Kidney (tissue), 14 donors: Measurements from ENCODE around the gene RABL2B. TPM values are rescaled to one million over a fixed set of nuclear protein-coding genes. Genes with fewer than 3 reads are reported as not detected.
A peak's percentile ranks its signal among the peaks of the same experiment; 100 is the strongest.

Source experiments
- DNase-seq, 5 donors: peaks; one replicate each; pipeline ENCODE4 v3.0.0-alpha.2; 2013 to 2020
- FAIRE-seq: peaks from 2 replicates; lab custom pipeline; 2012; peaks lifted over from hg19 to GRCh38; lab: Jason Lieb, UNC
- H3K27ac ChIP-seq, 2 donors: one replicate each; pipeline ENCODE4 v1.7.0; 2013; ENCODE audit warnings: low read depth in 2 of 2, low read length in 2 of 2, inconsistent platforms in 1 of 2
- H3K27me3 ChIP-seq: one replicate; pipeline ENCODE4 v1.7.1; 2013; ENCODE audit warnings: low read length, inconsistent platforms; ENCODE audit not compliant: control insufficient read depth, insufficient read depth
- H3K36me3 ChIP-seq, 3 donors: one replicate each; pipeline versions ENCODE4 v1.7.0 to v1.7.1; 2013; ENCODE audit warnings: low read length in 3 of 3, control low read depth in 1 of 3, inconsistent platforms in 1 of 3; ENCODE audit not compliant: insufficient read depth in 3 of 3, control insufficient read depth in 2 of 3
- H3K4me1 ChIP-seq, 3 donors: one replicate each; pipeline versions ENCODE4 v1.7.0 to v1.7.1; 2013; ENCODE audit warnings: low read length in 3 of 3, inconsistent platforms in 1 of 3, low read depth in 1 of 3; ENCODE audit not compliant: control insufficient read depth in 2 of 3, insufficient read depth in 2 of 3
- H3K4me3 ChIP-seq, 3 donors: one replicate each; pipeline versions ENCODE4 v1.7.0 to v1.8.1; 2013; ENCODE audit warnings: low read length in 3 of 3, control low read depth in 1 of 3, inconsistent platforms in 1 of 3
- H3K9ac ChIP-seq, 3 donors: one replicate each; pipeline versions ENCODE4 v1.7.0 to v1.7.1; 2013; ENCODE audit warnings: low read length in 3 of 3, control low read depth in 1 of 3, inconsistent platforms in 1 of 3
- H3K9me3 ChIP-seq, 3 donors: one replicate each; pipeline versions ENCODE4 v1.7.0 to v1.7.1; 2013; ENCODE audit warnings: low read length in 3 of 3, control low read depth in 1 of 3, inconsistent platforms in 1 of 3; ENCODE audit not compliant: control insufficient read depth in 2 of 3, insufficient read depth in 1 of 3
- intact Hi-C: fragments of 100-400 bp; cut with DNase I; formaldehyde crosslinking; loops from one replicate; pipeline ENCODE4 v1.11.1; 2022
- polyA plus RNA-seq: library from polyadenylated mRNA; stranded (reverse); fragments of 350-450 nt; fragmentation: Illumina TruSeq; extraction: RNeasy Lipid Tissue Mini Kit (QIAGEN cat#74804); gene quantifications from one replicate; pipeline ENCODE4 v1.2.3, GENCODE V29; 2014; ENCODE audit warnings: low read depth, low replicate concordance; ENCODE audit not compliant: insufficient read depth
- total RNA-seq: library from RNA; stranded (reverse); fragmentation: NEBNext Ultra II Directional; extraction: Animal tissue kit (Norgen Biotek cat#: 25700); gene quantifications from one replicate; pipeline ENCODE4 v1.2.1, GENCODE V29; 2021
- TF ChIP-seq, protein P1 (sequence below): IDR thresholded peaks from 3 replicates; pipeline ENCODE4 v1.5.1; 2012; ENCODE audit warnings: mild to moderate bottlenecking, moderate library complexity, borderline replicate concordance; ENCODE audit not compliant: insufficient read depth; ENCODE audit errors: extremely low read depth
- donor health status: control.
- donor health status: control.
- donor health status: control.
- donor health status: control.
- donor health status: control.
- donor health status: DM: yes; HTN: yes; CAD: no.
- donor health status: Normal renal cell carcinoma (clear cell type).

The RABL2B gene
- total and polyA plus RNA-seq, 2 donors from 2014 or later = 26.2 to 43.5 TPM

DNA sequence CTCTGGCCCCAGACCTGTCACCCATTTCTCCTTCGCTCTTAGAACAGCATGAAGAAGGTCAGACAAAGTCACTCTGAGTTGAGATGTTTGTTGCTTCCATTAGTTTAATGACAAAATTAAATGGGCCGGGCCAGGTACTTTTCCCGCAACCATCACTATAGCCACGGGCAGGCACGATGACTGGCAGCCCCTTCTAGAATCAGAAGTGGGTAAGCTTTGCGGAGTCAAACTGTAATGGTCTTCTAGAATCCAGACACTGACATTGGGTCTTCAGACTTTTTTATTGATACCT lies 47.8 kb downstream of the RABL2B start:
- Histone ChIP-seq H3K27me3 (no peaks in the 10 kb centered on the region), H3K4me1 (no peaks in the 10 kb centered on the region), H3K36me3 (no peaks in the 10 kb centered on the region), H3K4me3 (no peak overlapping the region), H3K9ac (no peak overlapping the region), H3K9me3 (no peaks in the 10 kb centered on the region), H3K27ac (no peak overlapping the region)
- FAIRE-seq = no peak
- no peak for DNase-seq
- intact Hi-C loops = no loop called here
- TF ChIP-seq, protein P1, sequence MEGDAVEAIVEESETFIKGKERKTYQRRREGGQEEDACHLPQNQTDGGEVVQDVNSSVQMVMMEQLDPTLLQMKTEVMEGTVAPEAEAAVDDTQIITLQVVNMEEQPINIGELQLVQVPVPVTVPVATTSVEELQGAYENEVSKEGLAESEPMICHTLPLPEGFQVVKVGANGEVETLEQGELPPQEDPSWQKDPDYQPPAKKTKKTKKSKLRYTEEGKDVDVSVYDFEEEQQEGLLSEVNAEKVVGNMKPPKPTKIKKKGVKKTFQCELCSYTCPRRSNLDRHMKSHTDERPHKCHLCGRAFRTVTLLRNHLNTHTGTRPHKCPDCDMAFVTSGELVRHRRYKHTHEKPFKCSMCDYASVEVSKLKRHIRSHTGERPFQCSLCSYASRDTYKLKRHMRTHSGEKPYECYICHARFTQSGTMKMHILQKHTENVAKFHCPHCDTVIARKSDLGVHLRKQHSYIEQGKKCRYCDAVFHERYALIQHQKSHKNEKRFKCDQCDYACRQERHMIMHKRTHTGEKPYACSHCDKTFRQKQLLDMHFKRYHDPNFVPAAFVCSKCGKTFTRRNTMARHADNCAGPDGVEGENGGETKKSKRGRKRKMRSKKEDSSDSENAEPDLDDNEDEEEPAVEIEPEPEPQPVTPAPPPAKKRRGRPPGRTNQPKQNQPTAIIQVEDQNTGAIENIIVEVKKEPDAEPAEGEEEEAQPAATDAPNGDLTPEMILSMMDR = no peak

DNA sequence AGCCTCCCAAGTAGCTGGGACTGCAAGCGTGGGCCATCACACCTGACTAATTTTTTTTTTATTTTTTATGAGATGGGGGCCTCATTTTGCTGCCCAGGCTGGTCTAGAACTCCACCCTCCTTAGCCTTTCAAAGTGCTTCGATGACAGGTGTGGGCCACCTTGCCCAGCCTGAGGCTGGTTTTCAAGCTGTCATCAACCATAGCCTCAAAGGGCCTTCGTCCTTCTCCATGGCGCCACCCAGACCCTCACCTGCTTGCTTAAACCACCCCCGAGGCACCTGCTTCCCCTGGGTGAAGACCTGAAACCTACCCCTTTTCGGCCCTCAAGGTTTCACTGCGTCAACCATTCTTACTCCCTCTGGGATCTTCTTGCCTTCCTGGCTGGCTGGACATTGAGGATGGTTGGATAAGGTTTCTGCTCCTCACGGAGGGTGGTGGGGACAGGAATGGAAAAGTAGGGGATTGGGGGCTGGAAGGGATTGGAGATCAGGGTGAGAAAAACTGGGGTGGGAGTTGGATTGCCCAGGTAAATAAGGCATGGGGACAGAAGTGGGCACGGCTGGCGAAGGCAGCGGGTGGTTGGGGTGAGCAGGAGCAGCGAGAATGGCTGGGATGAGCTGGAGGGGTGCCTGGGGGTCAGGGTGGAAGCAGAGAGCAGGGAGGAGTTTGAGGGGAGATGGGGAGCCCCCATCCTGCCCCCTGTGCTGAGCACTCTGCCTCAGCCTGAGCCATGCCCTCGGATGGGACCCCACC lies 48.3 kb downstream of the RABL2B start:
- peak in 2 of 5 donors; percentile 28 to 29 for DNase-seq
- H3K9me3 ChIP-seq = no peaks in the 10 kb centered on the region
- H3K4me1 ChIP-seq = no peaks in the 10 kb centered on the region
- H3K27me3 ChIP-seq = no peaks in the 10 kb centered on the region
- H3K36me3 ChIP-seq = no peaks in the 10 kb centered on the region
- H3K27ac ChIP-seq = no peak overlapping the region
- no peak overlapping the region for H3K4me3 ChIP-seq
- FAIRE-seq = no peak
- TF ChIP-seq, protein P1 = no peak
- intact Hi-C loops = no loop called here
- H3K9ac ChIP-seq = no peak overlapping the region

DNA sequence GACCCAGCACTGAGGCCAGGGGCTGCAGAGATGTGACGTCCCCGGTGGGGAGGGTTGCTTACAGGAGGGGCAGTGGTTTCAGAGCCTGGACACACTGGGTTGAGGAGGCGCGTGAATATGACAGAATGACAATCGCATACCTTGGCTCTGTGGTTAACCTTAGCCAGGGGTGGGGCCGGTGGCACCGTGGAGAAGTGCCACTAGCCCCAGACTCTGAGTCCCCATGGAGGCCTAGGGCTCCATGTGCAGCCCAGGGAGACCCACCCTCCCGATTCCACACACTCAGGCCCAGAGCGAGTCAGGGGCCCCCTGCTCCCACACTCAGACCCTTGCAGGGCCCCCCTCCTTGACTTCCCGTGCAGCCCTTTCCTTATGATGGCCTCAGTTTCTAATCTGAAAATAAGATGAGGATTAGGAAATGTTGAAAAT lies 49.1 kb downstream of the RABL2B start:
- intact Hi-C loops = no loop called here
- no peaks in the 10 kb centered on the region for H3K9me3 ChIP-seq
- H3K27me3 ChIP-seq = no peaks in the 10 kb centered on the region
- FAIRE-seq (no peak), DNase-seq (peak in 1 of 5 donors; percentile 49)
- H3K36me3 ChIP-seq = no peaks in the 10 kb centered on the region
- TF ChIP-seq, protein P1 = no peak
- no peaks in the 10 kb centered on the region for H3K4me1 ChIP-seq
- no peak overlapping the region for H3K9ac ChIP-seq
- no peak overlapping the region for H3K4me3 ChIP-seq
- H3K27ac ChIP-seq = no peak overlapping the region
